ENCODE data around the gene GPR180. TPM values are rescaled to one million over a fixed set of nuclear protein-coding genes. Genes with fewer than 3 reads are reported as not detected.

Gene GPR180
- polyA plus RNA-seq, 3 donors from 2014 or later, result 0.75 to 3.3 (median 1.0) TPM

DNA sequence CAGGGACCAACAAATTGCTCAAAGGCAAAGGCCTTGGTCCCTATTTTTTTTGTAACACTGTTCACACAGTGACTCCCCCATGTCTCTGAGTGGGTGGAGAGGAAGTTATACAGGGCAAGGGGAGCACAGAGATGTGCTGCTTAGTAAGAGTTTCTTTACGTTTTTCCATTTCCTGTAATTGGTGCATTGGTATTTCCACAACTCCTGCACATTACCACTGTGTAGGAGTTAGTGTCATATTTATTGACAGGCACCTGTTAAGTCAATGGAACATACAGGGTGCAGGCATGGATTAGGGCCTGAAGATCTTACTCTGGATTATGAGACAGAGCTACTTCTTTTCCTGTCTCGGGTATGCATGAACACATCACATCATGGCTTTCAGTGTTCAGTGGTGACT, 65.5 kb downstream of the GPR180 start:
- no peak overlapping the region for H3K4me3 Mint-ChIP-seq
- no peaks in the 10 kb centered on the region for H3K9me3 Mint-ChIP-seq
- no peaks in the 10 kb centered on the region for H3K36me3 Mint-ChIP-seq
- DNase-seq, result no peak
- no peaks in the 10 kb centered on the region for H3K4me1 Mint-ChIP-seq
- H3K27me3 Mint-ChIP-seq (ENCODE audit: low read depth in 3 of 3), result peaks cover 0 to 26% (median 1%) of the 10 kb centered on the region in 3 donors
- no peak overlapping the region for H3K27ac Mint-ChIP-seq

DNA sequence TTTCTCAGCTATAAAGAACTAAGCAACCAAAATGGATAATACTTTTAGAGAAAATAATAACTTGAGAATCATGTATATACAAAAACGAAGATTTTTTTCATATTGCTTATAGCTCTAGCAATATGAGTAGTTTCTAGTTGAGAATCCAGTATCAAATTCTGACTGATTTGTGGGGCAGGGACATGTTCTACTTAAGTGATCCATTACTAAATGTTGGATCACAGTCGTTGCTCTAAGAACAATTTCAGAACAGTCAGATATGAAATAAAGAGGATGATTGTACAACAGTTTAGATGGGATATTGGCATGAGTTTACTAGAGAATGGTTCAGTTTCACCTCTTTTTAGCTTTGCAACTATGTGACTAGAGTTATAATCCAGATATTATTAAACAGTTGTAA, 70.7 kb downstream of the GPR180 start:
- no peak overlapping the region for H3K27ac Mint-ChIP-seq
- no peaks in the 10 kb centered on the region for H3K36me3 Mint-ChIP-seq
- peaks cover 3 to 17% (median 5%) of the 10 kb centered on the region in 3 donors for H3K27me3 Mint-ChIP-seq (ENCODE audit: low read depth in 3 of 3)
- H3K4me1 Mint-ChIP-seq, result no peaks in the 10 kb centered on the region
- no peak for DNase-seq
- H3K4me3 Mint-ChIP-seq, result no peak overlapping the region
- H3K9me3 Mint-ChIP-seq, result no peaks in the 10 kb centered on the region

- peaks cover 3 to 10% (median 5%) of the 10 kb centered on the region in 3 donors for H3K27me3 Mint-ChIP-seq (ENCODE audit: low read depth in 3 of 3)
- H3K4me1 Mint-ChIP-seq, result no peaks in the 10 kb centered on the region
- no peak overlapping the region for H3K27ac Mint-ChIP-seq
- H3K9me3 Mint-ChIP-seq, result no peaks in the 10 kb centered on the region
- no peaks in the 10 kb centered on the region for H3K36me3 Mint-ChIP-seq
- H3K4me3 Mint-ChIP-seq, result no peak overlapping the region
- DNase-seq, result no peak
These were observed 72.2 kb downstream of the GPR180 start for GRCh38 chr13:94673851-94674250.

GRCh38 chr13:94674609-94675348, 73.1 kb downstream of the GPR180 start:
- H3K4me1 Mint-ChIP-seq, result no peaks in the 10 kb centered on the region
- no peak overlapping the region for H3K27ac Mint-ChIP-seq
- no peaks in the 10 kb centered on the region for H3K9me3 Mint-ChIP-seq
- H3K27me3 Mint-ChIP-seq (ENCODE audit: low read depth in 3 of 3), result peaks cover 3 to 10% (median 8%) of the 10 kb centered on the region in 3 donors
- peak in 2 of 3 donors; percentile 9 to 11 for DNase-seq
- no peak overlapping the region for H3K4me3 Mint-ChIP-seq
- H3K36me3 Mint-ChIP-seq, result no peaks in the 10 kb centered on the region

- no peak overlapping the region for H3K4me3 Mint-ChIP-seq
- no peak overlapping the region for H3K27ac Mint-ChIP-seq
- peaks cover 2 to 13% (median 6%) of the 10 kb centered on the region in 3 donors for H3K27me3 Mint-ChIP-seq (ENCODE audit: low read depth in 3 of 3)
- H3K36me3 Mint-ChIP-seq, result no peaks in the 10 kb centered on the region
- no peaks in the 10 kb centered on the region for H3K4me1 Mint-ChIP-seq
- H3K9me3 Mint-ChIP-seq, result peaks cover 0 to under 1% (median 0%) of the 10 kb centered on the region in 6 donors
- no peak for DNase-seq
These were observed 76.1 kb downstream of the GPR180 start for GRCh38 chr13:94677799-94678198.

DNA sequence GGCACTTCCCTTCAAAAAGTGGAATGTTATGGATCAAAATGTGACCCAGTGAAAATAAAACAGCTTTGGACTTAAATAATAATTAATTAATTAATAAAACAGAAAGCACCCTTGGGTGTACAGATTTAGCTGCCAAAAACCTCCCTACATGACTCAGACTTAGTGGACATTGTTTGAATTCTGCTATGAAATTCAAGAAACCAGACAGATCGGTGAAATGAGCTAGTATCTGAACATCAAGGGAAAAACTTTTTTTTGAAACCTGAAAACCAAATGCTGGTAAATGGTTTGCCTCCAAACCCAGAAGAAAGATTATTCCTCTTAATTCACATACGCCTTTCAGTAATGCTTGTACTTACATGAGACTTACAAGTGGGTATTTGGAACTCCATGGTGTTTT, 77.2 kb downstream of the GPR180 start:
- no peak for DNase-seq
- peaks cover 2 to 13% (median 9%) of the 10 kb centered on the region in 3 donors for H3K27me3 Mint-ChIP-seq (ENCODE audit: low read depth in 3 of 3)
- no peak overlapping the region for H3K27ac Mint-ChIP-seq
- no peak overlapping the region for H3K4me3 Mint-ChIP-seq
- H3K4me1 Mint-ChIP-seq, result no peaks in the 10 kb centered on the region
- no peaks in the 10 kb centered on the region for H3K36me3 Mint-ChIP-seq
- H3K9me3 Mint-ChIP-seq, result peaks cover 0 to 3% (median 0%) of the 10 kb centered on the region in 6 donors

DNA sequence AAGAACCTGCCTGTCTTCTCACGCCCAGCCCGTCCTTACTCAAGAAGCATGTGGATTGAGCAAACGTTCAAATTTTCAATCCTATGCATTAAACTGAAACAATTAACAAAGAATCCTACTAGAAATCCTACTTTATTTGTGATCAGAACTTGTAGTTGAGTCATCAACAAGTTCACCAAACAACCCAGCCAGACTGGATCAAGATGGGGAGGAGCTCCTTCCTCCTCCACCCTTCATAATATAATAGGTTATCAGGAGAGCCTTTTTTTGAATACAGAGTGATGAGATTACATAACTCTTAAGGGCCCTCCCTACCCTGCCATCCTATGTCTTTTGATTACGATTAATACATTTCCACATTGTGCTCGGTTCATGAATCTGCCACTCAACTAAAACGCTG, 78.0 kb downstream of the GPR180 start:
- Mint-ChIP-seq H3K4me3 (no peak overlapping the region), H3K9me3 (peaks cover 0 to 3% (median 0%) of the 10 kb centered on the region in 6 donors), H3K4me1 (no peaks in the 10 kb centered on the region), H3K27ac (no peak overlapping the region), H3K27me3 (ENCODE audit: low read depth in 3 of 3) (peaks cover 3 to 10% (median 7%) of the 10 kb centered on the region in 3 donors), H3K36me3 (no peaks in the 10 kb centered on the region)
- no peak for DNase-seq

DNA sequence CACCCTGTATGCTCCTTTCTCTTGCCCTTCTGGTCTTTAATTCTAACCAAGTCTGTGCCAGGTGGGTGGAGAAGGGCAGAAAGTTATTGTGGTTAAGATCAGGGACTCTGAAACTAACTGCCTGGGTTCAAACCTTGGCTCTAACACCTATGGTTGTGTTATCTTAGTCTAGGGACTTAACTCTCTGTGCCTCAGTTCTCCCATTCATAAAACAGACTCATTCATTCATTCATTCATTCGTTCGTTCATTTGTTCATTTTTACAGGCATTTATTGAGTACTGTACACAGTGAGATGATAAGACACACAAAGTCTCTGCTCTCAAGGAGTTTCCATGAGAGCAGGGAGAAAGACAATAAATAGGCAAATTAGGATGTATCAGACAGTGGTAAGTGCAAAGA, 80.6 kb downstream of the GPR180 start:
- no peak overlapping the region for H3K4me3 Mint-ChIP-seq
- H3K27me3 Mint-ChIP-seq (ENCODE audit: low read depth in 3 of 3), result peaks cover 5 to 8% (median 6%) of the 10 kb centered on the region in 3 donors
- H3K4me1 Mint-ChIP-seq, result no peaks in the 10 kb centered on the region
- DNase-seq, result no peak
- H3K27ac Mint-ChIP-seq, result no peak overlapping the region
- no peaks in the 10 kb centered on the region for H3K36me3 Mint-ChIP-seq
- peaks cover 0 to 3% (median 0%) of the 10 kb centered on the region in 6 donors for H3K9me3 Mint-ChIP-seq

DNA sequence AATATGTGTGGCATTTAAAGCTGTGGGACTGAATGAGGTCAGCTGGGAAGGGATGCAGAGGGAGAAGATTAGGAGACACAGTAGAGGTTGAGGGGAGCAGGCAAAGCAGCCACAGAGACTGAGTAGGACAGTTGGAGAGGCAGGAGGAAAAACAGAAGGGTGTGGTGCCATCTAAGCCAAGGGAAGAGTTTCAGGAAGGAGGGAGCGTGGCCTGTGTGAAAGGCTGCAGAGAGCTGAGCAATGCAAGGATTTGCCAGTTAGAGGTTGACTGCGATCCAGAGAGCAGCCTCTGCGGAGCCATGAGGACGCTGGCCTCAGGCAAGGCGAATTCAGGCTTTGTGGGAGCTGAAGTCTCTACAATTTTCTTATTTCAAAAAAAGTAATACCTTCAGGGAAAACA, 81.8 kb downstream of the GPR180 start:
- DNase-seq, result no peak
- Mint-ChIP-seq H3K27ac (no peak overlapping the region), H3K27me3 (ENCODE audit: low read depth in 3 of 3) (peaks cover 5 to 7% (median 7%) of the 10 kb centered on the region in 3 donors), H3K36me3 (no peaks in the 10 kb centered on the region), H3K4me3 (no peak overlapping the region), H3K9me3 (peaks cover 0 to 3% (median 0%) of the 10 kb centered on the region in 6 donors), H3K4me1 (no peaks in the 10 kb centered on the region)

Other genes with a start within 250 kb of the GPR180 start
- under 1 TPM in 1 of 3 donors, not detected in 2; 0.12 TPM for gene DCT, start 122.2 kb upstream of the GPR180 start, polyA plus RNA-seq
- gene TGDS, start 5.7 kb upstream of the GPR180 start, polyA plus RNA-seq, result 10 to 100 TPM in 1 of 3 donors, 1 to 10 TPM in 2; 5.1 to 10.5 (median 8.9) TPM
- not detected for gene SOX21, start 110.7 kb downstream of the GPR180 start, polyA plus RNA-seq

Measured in immature natural killer cell (primary cell).